Measurements from ENCODE around the gene PER2.

The PER2 gene

GRCh38 chr2:238247841-238248453 lies 40.5 kb downstream of the PER2 start:
- DNase-seq: no peak

GRCh38 chr2:238247002-238247822 lies 41.2 kb downstream of the PER2 start:
- no peak for DNase-seq

- no peak for DNase-seq
Measured at GRCh38 chr2:238244151-238244550, 44.3 kb downstream of the PER2 start.

- no peak for DNase-seq
Measured at GRCh38 chr2:238243496-238244076, 44.8 kb downstream of the PER2 start.

GRCh38 chr2:238242731-238243495 lies 45.5 kb downstream of the PER2 start:
- DNase-seq: no peak

GRCh38 chr2:238241970-238242369 lies 46.4 kb downstream of the PER2 start:
- DNase-seq: no peak

- DNase-seq: peak in 1 of 2 donors; percentile 20
Measured at GRCh38 chr2:238240757-238241711, 47.4 kb downstream of the PER2 start.

GRCh38 chr2:238239863-238240756 lies 48.3 kb downstream of the PER2 start, which contains the start of gene HES6:
HES6 (minus strand) TSS chr2:238240038; CDS start chr2:238239905, 133 bp downstream.
- DNase-seq: peak; percentile 78 to 81

- peak; percentile 27 to 40 for DNase-seq
Measured at GRCh38 chr2:238239543-238239862, 48.9 kb downstream of the PER2 start.

- peak; percentile 36 to 42 for DNase-seq
Measured at GRCh38 chr2:238238766-238239542, 49.5 kb downstream of the PER2 start.

- DNase-seq: no peak
Measured at GRCh38 chr2:238238311-238238765, 50.1 kb downstream of the PER2 start.

GRCh38 chr2:238237431-238238135 lies 50.8 kb downstream of the PER2 start:
- no peak for DNase-seq

- DNase-seq: no peak
Measured at GRCh38 chr2:238236571-238236970, 51.8 kb downstream of the PER2 start.

GRCh38 chr2:238235856-238236255 lies 52.6 kb downstream of the PER2 start:
- no peak for DNase-seq

- no peak for DNase-seq
Measured at GRCh38 chr2:238235331-238235732, 53.1 kb downstream of the PER2 start.

GRCh38 chr2:238233625-238234024 lies 54.8 kb downstream of the PER2 start:
- no peak for DNase-seq

- DNase-seq: no peak
Measured at GRCh38 chr2:238231809-238232208, 56.6 kb downstream of the PER2 start.

- DNase-seq: peak; percentile 79 to 81
Measured at GRCh38 chr2:238231251-238231793, 57.1 kb downstream of the PER2 start.

GRCh38 chr2:238230699-238231098 lies 57.7 kb downstream of the PER2 start:
- DNase-seq: no peak

All from stimulated activated CD4-positive, alpha-beta T cell treated with anti-CD3 and anti-CD28 coated beads, Interleukin-2, amount 100 ng/mL, for 24 hours (primary cell).